AG08396 (cell line): ENCODE measurements around the gene INSYN2B.

ENCODE experiments used
- DNase-seq: peaks from one replicate; pipeline ENCODE4 v3.0.0; 2012; ENCODE audit warnings: low spot score, mixed read lengths

Gene INSYN2B

GRCh38 chr5:169889572-169889971 is 90.7 kb downstream of the INSYN2B start:
- DNase-seq: no peak

- no peak for DNase-seq
These were observed 93.6 kb downstream of the INSYN2B start for GRCh38 chr5:169886677-169887076.

- DNase-seq: no peak
These were observed 94.3 kb downstream of the INSYN2B start for GRCh38 chr5:169886033-169886432.

GRCh38 chr5:169881702-169882303 is 98.5 kb downstream of the INSYN2B start:
- no peak for DNase-seq

GRCh38 chr5:169880785-169881184 is 99.5 kb downstream of the INSYN2B start:
- no peak for DNase-seq

- DNase-seq: no peak
These were observed 100.2 kb downstream of the INSYN2B start for GRCh38 chr5:169880012-169880663.

- peak; percentile 33 for DNase-seq
These were observed 103.9 kb downstream of the INSYN2B start for GRCh38 chr5:169876386-169876785.

GRCh38 chr5:169875731-169876130 is 104.6 kb downstream of the INSYN2B start:
- DNase-seq: no peak

- no peak for DNase-seq
These were observed 105.1 kb downstream of the INSYN2B start for GRCh38 chr5:169875091-169875728.

GRCh38 chr5:169874621-169875020 is 105.7 kb downstream of the INSYN2B start:
- DNase-seq: no peak

- DNase-seq: no peak
These were observed 106.7 kb downstream of the INSYN2B start for GRCh38 chr5:169873642-169874041.

- DNase-seq: no peak
These were observed 108.3 kb downstream of the INSYN2B start for GRCh38 chr5:169871826-169872490.

GRCh38 chr5:169870211-169870610 is 110.1 kb downstream of the INSYN2B start:
- DNase-seq: no peak

GRCh38 chr5:169869066-169869465 is 111.2 kb downstream of the INSYN2B start:
- DNase-seq: no peak

GRCh38 chr5:169867347-169867746 is 112.9 kb downstream of the INSYN2B start:
- DNase-seq: no peak

GRCh38 chr5:169864483-169864882 is 115.8 kb downstream of the INSYN2B start:
- DNase-seq: no peak

- no peak for DNase-seq
These were observed 117.9 kb downstream of the INSYN2B start for GRCh38 chr5:169862391-169862811.

- DNase-seq: peak; percentile 30
These were observed 118.4 kb downstream of the INSYN2B start for GRCh38 chr5:169861934-169862333.

GRCh38 chr5:169861433-169861832 is 118.9 kb downstream of the INSYN2B start:
- no peak for DNase-seq

GRCh38 chr5:169860585-169860984 is 119.7 kb downstream of the INSYN2B start:
- no peak for DNase-seq

GRCh38 chr5:169856571-169856970 is 123.7 kb downstream of the INSYN2B start:
- peak; percentile 65 for DNase-seq

GRCh38 chr5:169851321-169851850 is 128.9 kb downstream of the INSYN2B start:
- DNase-seq: no peak

GRCh38 chr5:169850409-169850808 is 129.9 kb downstream of the INSYN2B start:
- no peak for DNase-seq
